Fibroblast of skin of left biceps (primary cell): ENCODE results near the gene KRTAP20-4.

Experiments used
- DNase-seq, 2 experiments: peaks; one replicate each; pipeline ENCODE4 v3.0.0-alpha.2; 2013; ENCODE audit warnings: low read depth in 2 of 2

KRTAP20-4 gene

DNA sequence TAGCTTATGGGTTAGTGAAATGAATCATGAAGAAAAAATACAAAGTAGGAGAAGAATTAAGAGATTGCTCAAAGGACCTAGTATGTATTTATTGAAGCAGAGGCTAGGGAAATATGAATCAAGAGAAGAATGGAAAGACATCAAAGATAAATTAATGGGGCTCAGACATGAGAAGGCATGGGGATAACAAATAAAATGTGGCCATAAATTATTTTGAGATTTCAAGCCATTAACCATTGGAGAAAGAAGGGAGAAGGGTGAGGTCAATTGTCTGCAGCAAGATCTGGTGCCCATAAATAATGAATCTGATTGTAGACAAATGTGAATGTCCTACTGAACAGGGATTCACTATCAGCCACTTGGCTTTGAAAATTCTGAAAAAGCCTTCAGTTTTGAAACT lies 32.5 kb downstream of the KRTAP20-4 start:
- no peak for DNase-seq

DNA sequence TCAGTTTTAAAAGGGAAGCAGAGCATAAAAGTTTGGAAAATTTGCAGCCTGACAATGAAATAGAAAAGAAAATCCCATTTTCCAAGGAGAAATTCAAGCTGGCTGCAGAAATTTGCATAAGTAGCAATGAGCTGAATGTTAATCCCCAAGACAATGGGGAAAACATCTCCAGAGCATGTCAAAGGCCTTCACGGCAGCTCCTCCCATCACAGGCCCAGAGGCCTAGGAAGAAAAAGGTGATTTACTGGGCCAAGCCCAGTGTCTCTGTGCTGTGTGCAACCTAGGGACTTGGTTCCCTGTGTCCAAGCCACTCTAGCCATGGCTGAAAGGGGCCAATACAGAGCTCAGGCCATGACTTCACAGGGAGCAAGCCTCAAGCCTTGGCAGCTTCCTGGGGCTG lies 48.3 kb downstream of the KRTAP20-4 start:
- DNase-seq = no peak
